Neural cell (in vitro differentiated cells): Measurements from ENCODE around the gene MYOCOS.

Experiments used
- EP300 ChIP-seq: fragments of 450-650 bp; conservative IDR thresholded peaks from 2 replicates; pipeline ENCODE4 v1.6.1; 2014; ENCODE audit warnings: antibody characterized with exemption, mild to moderate bottlenecking, moderate library complexity; ENCODE audit not compliant: poor library complexity, severe bottlenecking
- EZH2 ChIP-seq: fragments of 200-600, 300-800 bp; shearing (Covaris generic), sonication (generic); IDR thresholded peaks from 2 replicates; pipeline ENCODE4 v1.6.1; 2014; ENCODE audit warnings: antibody characterized with exemption, low read length, borderline replicate concordance, mild to moderate bottlenecking; ENCODE audit not compliant: insufficient read depth, poor library complexity, severe bottlenecking
- POLR2AphosphoS5 ChIP-seq: IDR thresholded peaks from 2 replicates; pipeline ENCODE4 v1.6.1; 2012
- TF ChIP-seq, protein P1 (sequence below): fragments of 450-650 bp; IDR thresholded peaks from 2 replicates; pipeline ENCODE4 v1.5.1; 2014; ENCODE audit warnings: antibody characterized with exemption, mild to moderate bottlenecking, moderate library complexity; ENCODE audit not compliant: poor library complexity, severe bottlenecking

DNA sequence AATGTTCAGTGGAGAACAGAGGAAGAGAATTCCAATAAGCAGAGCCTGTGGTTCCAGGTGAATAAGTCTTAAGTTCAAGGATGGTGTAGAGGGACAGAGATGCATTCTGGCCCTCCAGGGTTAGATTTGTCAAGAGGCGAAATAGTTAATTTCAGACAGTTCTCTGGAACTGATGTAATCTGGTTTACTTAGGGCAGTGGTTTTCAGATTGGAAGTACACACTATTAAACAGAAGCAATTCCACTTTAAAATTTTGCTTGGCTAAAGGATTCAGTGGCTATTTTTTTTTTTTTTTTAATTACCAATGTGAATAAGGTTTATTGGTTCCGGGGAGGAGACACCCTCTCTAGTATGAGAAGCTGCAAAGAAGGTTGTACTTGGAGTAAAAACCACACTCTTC, 25.3 kb upstream of the MYOCOS start:
- TF ChIP-seq, protein P1, sequence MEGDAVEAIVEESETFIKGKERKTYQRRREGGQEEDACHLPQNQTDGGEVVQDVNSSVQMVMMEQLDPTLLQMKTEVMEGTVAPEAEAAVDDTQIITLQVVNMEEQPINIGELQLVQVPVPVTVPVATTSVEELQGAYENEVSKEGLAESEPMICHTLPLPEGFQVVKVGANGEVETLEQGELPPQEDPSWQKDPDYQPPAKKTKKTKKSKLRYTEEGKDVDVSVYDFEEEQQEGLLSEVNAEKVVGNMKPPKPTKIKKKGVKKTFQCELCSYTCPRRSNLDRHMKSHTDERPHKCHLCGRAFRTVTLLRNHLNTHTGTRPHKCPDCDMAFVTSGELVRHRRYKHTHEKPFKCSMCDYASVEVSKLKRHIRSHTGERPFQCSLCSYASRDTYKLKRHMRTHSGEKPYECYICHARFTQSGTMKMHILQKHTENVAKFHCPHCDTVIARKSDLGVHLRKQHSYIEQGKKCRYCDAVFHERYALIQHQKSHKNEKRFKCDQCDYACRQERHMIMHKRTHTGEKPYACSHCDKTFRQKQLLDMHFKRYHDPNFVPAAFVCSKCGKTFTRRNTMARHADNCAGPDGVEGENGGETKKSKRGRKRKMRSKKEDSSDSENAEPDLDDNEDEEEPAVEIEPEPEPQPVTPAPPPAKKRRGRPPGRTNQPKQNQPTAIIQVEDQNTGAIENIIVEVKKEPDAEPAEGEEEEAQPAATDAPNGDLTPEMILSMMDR = no peak
- no peak for TF ChIP-seq EZH2
- no peak for TF ChIP-seq POLR2AphosphoS5
- no peak for TF ChIP-seq EP300
